Fibroblast of skin of scalp (primary cell): ENCODE results near the gene BICRA.
"Not testable (repeated sequence)": the region's sequence is repeated elsewhere in the genome, so short reads cannot be mapped to it uniquely, and the experiment has no call there.

Experiments
- DNase-seq: peaks from one replicate; pipeline ENCODE4 v3.0.0-alpha.2; 2013

BICRA gene

DNA sequence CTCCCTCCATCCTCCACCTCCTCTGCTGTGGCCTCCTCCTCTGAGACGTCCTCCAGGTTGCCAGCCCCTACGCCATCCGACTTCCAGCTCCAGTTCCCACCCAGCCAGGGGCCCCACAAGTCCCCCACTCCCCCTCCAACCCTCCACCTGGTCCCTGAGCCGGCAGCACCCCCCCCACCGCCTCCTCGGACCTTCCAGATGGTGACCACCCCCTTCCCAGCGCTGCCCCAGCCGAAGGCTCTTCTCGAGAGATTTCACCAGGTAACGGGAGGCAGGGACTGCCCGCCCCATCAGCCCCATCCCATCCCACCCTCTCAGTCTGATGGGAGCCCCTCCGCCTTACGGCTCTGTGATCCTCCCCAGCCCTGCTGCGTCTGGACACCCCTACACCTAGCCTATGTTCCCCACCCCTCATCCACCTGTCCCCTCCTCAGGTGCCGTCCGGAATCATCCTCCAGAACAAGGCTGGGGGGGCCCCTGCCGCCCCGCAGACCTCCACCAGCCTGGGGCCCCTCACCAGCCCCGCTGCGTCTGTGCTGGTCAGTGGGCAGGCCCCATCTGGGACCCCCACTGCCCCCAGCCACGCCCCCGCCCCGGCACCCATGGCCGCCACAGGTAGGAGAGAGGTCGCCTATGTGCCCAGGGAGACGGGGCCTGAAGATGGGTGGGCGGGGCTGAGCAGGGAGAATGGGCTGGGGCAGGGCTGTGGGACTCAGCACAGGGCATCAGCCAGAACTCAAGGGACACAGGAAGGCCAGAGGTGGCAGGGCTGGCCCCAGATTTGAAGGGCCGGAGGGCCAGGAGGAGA is 85.7 kb downstream of the BICRA start:
- DNase-seq = no peak

DNA sequence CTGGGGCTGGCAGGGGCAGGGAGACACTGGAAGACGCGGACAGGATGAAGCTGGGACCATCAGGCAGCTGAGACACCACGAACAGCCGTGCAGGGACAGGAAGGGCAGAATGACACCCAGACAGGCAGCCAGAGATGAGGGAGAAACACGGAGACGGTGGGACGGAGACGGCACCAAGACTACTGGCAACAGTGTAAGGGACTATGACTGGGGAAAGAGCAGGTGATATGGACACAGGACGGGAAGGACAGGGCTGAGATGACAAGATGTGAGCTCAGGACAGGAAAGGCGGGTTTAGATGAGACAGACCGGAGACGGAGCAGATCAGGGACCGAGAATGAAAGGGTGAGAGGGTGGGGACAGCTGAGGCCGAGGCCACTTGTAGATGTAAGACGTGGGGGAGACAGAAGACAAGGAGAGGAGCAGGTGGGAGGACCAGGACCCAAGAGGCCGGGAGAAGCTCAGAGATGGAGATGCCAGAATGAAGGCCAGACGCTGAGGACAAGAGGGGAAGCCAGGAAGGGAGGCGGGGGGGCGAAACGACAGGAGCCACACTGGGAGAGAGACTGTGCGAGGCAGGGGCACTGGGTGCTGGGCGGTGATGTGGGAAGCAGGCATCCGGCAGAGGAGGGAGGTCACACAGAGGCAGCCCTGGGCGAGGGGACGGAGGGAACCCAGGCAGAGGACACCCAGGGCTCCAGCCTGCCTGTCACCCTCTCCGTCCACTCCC is 86.8 kb downstream of the BICRA start:
- DNase-seq = no peak

DNA sequence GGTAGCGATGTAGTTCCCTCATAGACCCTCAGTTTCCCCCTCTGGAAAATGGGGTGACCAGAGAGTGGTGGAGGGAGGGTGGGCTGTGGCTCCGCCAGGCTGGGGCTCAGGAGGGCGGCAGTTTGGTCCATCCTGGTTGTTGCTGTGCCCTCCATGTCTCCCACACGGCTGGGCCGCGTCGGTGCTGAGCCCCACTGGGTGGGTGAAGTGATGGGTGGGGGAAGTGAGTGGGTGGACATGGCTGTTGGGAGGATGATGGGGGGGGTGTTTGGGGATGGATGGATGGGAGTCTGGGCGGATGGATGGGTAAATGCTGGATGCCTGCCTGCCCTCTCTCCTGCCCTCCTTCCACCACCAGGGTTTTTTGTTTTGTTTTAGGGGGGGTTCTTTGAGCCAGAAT is 87.7 kb downstream of the BICRA start:
- no peak for DNase-seq

DNA sequence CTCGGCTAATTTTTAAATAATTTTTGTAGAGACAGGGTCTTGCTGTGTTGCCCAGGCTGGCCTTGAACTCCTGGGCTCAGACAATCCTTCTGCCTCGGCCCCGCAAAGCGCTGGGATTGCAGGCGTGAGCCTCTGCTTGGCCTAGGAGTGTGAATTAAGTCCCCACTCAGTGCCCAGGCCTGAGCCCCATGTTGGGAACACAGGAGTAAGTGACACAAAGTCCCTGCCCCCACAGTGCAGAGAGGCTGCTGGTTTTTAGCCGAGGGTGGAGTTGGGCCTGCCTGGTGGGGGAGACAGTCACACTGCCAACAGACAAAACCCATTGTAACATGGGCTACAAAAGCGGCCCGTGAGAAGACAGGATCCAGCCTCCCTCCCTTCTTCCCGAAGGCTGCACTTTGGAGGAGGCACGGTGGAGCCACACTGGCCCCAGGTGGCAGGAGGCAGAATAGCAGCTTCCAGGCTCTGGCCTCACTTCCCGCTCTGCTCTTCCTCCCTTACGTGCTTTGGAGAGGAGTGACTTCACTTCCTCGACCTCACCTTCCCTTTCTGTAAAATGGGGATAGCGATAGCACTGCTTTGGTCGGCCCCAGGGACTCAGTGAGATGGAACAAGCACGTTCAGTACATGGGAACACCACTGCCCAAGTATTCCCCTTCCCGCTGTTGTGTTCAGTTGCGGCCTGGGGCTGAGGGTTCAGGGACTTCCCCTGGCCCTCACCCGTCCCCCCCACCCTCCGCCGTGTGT is 89.1 kb downstream of the BICRA start:
- DNase-seq = peak; percentile 89

DNA sequence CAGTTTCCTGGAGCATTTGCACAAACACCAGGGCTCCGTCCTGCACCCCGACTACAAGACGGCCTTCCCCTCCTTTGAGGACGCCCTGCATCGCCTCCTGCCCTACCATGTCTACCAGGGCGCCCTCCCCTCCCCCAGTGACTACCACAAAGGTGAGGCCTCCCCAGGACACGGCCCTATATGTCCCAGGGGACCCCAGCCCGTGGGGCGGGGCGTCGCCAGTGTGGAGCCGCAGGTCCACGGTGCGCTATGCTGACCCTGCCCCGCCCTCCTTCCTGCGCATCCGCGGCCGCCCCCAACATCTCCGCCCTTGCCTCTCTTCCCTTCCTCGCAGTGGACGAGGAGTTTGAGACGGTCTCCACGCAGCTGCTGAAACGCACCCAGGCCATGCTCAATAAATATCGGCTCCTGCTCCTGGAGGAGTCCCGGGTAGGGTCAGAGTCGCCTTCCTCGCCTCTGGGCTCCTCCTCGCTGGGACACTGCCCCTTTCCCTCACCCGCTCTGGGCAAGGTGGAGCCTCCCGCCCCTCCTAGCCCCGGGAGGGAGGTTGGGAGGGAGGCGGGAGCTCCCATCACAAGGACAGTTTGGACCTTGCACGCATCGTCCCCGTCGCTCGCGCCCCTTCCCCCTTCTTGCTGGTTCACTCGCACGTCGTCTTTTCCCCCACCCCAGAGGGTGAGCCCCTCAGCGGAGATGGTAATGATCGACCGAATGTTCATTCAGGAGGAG is 89.9 kb downstream of the BICRA start:
- no peak for DNase-seq

DNA sequence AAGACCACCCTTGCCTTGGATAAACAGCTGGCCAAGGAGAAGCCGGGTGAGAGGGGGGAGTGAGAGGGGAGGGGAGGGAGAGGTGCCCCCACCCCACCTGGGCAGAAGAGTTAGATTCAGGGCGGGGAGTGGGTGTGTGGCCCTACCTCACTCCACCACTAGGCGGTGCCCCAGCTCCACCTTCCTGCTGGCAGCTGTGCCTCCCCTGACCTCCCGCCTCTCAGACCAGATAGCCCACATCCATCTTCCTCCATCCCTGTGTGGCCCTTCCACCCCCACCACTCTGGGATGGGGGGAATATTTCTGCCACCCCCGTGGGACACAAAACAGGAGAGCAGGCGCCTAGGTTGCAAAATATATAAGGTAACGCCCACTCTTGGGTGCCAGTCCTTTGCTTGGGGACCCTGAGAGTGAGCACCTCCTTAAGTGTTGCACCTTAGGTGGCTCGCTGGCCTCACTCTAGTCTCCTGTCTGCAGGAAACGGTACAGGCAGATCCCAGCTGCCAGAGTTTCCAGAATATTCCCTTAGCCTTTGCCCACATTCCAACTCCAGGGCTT is 90.5 kb downstream of the BICRA start:
- peak; percentile 38 for DNase-seq

DNA sequence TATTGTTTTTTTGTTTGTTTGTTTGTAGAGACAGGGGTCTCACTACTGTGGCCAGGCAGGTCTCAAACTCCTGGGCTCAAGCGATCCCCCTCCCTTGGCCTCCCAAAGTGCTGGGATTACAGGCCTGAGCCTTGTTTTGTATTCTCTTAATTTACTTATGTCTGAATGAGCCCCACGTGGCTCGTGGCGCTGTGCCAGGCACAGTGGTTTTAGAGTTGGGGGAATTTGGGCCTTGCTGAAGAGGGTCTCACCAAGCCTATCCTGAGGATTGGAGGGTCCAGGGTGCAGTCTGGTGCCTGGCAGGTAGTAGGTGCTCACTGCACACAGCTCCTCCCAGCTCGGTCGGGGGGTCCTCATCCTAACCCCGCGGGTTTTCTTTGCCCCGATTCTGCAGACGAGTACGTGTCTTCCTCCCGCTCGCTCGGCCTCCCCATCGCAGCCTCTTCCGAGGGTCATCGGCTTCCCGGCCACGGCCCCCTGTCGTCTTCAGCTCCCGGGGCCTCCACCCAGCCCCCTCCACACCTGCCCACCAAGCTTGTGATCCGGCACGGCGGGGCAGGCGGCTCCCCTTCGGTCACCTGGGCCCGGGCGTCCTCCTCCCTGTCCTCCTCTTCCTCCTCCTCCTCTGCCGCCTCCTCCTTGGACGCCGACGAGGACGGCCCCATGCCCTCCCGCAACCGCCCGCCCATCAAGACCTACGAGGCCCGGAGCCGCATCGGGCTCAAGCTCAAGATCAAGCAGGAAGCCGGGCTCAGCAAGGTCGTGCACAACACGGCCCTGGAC is 92.2 kb downstream of the BICRA start:
- no peak for DNase-seq

DNA sequence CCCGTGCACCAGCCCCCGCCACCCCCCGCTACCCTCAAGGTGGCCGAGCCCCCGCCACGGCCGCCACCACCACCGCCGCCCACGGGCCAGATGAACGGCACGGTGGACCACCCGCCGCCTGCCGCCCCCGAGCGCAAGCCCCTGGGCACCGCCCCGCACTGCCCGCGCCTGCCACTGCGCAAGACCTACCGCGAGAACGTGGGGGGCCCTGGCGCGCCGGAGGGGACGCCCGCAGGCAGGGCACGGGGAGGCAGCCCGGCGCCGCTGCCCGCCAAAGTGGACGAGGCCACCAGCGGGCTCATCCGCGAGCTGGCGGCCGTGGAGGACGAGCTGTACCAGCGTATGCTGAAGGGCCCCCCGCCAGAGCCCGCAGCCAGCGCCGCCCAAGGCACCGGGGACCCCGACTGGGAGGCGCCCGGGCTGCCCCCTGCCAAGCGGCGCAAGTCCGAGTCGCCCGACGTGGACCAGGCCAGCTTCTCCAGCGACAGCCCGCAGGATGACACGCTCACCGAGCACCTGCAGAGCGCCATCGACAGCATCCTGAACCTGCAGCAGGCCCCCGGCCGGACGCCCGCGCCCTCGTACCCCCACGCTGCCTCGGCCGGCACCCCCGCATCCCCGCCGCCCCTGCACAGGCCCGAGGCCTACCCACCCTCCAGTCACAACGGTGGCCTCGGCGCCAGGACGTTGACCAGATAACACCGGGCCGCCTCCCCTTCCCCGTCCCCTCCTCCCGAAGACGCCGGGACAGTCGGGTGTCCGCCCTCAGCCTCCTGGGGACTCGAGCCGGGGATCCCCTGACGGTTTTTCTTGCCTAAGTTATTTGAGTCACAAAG is 93.0 kb downstream of the BICRA start:
- no peak for DNase-seq

DNA sequence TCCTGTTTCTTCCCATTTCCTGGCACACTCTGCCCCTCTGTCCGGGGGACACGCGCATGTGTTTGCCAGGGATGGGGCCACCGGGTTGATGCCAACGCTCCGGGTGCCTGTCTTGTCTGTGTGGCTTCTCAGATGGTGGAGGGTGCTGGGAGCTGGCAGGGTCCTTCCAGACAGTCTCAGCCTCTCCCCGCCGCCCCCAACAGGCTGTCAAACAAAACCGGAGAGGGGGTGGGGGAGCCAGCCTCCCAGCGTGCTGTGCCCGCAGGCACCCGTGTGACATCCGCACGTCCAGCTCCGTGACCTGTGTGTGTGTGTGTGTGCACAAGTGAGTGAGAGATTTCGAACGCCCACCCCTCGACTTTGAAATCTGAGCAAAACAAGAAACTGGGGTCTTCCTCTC is 93.7 kb downstream of the BICRA start:
- no peak for DNase-seq

DNA sequence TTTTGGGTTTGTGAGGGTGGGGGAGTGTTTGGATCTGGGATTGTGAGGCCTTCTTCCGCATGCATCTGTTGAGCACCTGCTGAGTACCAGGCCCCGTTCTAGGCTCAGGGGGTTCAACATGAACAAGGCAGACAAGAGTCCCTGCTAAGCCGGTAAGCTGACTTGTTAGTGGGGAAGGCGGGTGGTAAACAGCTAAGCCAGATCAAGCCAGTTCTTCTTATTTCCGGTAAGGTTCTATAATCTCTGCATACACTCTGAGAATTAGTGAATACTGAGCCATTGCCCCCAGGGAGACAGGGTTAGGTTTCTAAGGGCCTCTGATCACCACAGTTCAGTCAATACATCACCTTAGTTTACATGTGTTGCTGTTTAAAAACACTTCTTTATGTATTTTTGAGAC is 94.4 kb downstream of the BICRA start:
- DNase-seq = no peak

DNA sequence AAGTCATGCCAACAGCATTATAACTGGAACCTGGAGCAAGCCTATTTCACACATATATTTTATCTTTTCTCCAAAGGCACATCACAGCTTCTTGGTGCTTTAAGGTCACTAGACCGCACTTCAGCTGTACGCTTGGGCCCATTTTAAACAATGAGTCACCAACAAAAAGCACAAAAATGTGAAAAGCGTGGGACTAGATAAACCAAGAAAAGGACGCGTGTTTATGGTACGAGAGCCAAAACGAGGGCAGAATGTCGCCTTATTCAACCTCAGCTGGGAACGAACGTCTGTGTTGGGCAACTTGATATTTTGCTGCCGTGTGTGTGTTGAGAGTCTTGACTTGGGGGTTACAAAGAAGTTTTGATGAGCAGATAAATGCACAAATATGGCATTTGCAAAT is 95.1 kb downstream of the BICRA start:
- no peak for DNase-seq

DNA sequence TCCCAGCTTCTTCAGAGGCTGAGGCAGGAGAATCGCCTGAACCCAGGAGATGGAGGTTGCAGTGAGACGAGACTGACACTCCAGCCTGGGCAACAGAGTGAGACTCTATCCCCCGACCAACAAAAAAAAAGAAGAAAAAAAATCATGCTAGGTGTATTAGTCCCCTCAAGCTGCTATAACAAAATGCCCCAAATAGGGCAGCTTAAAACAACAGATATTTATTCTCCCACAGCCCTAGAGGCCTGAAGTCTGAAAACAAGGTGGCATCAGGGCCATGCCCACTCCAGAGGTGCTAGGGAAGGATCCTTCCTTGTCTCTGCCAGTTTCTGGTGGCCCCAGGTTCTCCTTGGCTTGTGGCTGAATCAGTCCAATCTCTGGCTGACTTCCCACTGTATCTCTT is 95.7 kb downstream of the BICRA start:
- DNase-seq = no peak

DNA sequence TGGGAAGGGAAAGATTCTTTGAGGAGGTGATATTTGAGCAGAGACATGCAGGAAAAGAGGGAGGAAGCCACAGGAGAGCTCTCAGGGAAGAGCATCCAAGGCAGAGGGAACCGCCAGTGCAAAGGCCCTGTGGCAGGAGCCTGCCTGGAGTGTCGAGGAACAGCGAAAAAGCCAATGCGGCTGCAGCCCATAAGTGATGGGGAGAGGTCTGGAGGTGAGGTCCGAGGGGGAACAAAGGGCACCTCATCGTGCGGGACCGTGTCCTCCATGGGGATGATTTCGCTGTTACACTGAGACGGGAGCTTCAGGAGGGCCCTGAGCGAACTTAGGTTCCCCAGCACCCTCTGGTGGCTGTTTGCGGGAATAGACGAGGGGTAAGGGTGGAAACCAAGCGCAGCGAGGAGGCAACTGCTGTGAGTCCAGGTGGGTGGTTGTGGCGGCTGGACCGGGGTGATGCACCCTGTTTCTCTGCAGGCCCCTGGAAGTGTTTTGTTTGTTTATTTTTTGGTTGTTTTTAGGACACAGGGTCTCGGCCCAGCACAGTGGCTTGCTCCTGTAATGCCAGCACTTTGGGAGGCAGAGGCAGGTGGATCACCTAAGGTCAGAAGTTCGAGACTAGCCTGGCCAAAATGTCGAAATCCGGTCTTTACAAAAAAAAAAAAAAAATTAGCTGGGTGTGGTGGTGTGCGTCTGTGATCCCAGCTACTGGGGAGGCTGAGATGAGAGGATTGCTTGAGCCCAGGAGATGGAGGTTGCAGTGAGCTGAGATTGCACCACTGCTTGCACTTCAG is 98.4 kb downstream of the BICRA start:
- peak; percentile 75 for DNase-seq

DNA sequence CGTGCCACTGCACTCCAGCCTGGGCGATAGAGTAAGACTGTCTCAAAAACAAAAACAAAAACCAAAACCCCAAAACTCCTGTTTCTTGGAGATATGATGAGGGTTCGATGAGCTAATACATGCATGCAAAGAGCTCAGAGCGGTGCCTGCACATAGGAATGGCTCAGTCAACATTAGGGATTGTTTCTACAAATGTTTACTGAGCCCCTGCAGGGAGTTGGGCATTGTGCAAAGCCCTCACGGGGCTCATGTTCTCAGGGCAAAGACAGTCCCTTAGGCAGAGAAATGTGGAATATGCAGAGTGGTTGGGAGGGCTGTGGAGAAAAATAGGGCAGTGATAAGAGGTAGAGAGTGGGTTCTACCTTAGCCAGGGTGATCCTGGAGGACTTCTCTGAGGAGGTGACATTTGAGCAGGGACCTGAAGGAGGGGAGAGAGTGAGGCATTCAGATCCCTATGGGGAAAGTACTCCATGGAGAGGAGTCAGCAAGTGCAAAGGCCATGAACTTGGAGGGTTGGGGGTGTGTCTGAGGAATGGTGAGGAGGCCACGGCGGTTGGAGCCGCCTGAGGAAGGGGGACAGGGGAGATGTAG is 102.8 kb downstream of the BICRA start:
- DNase-seq = no peak

DNA sequence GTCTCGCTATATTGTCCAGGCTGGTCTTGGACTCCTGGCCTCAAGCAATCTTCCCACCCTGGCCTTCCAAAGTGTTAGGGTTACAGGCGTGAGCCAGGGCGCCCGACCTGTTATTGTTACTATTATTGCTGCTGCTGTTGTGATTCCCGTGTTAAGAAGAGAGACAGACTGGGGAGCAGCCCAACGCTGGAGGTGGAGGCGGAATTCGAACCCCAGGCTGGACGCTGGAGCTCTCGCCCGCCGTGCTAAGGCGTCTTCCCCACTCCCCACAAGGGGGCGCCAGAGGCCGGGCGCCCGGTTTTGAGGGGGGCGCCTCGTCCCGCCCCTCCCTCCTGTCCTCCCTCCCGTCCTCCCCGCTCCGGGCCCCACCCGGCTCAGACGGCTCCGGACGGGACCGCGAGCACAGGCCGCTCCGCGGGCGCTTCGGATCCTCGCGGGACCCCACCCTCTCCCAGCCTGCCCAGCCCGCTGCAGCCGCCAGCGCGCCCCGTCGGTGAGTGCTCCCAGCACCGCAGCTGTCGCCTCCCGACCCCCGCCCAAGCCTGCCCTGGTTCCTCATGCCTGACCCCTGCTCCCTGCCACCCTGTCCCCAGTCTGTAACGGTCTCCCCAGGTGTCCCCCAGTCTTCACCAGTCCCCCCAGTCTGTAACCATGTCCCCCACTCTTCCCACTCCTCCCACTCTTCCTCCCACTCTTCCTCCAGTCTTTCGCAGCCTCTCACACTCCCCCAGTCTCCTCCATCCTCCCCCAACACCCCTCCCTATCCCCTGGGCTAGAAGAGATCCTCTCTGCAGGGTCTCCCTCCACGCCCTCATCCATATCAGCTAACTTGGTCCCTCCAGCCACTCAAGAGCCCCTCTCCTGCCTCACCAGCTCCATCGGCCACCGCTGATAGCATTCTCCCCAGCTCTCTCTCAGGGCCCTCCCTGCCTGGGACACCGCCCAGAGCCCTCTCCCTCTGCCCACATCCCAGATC is 104.4 kb downstream of the BICRA start, which contains the start of gene EHD2:
EHD2 (plus strand) TSS at position 377 of the 976 bp plus-strand sequence. CDS start 3,191 bp downstream, outside the sequence.
- DNase-seq = peak; percentile 86

DNA sequence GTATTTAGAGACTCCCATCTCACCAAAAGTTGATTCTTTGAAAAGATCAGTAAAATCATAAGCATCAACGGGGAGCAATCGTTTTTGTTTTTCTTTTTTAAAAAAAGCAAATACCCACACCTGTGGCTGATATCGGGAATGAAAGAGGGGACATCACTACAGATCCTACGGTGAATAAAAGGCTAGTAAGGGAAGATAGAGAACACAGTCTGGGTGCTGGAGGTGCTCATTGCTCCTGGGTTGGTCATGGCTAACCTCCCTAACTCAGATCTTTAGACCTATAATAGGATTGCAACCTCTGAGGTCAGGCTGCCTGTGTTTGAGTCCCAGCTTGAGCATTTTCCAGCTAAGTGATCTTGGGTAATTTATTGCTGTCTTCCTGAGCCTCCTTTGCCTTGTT is 105.4 kb downstream of the BICRA start:
- no peak for DNase-seq

DNA sequence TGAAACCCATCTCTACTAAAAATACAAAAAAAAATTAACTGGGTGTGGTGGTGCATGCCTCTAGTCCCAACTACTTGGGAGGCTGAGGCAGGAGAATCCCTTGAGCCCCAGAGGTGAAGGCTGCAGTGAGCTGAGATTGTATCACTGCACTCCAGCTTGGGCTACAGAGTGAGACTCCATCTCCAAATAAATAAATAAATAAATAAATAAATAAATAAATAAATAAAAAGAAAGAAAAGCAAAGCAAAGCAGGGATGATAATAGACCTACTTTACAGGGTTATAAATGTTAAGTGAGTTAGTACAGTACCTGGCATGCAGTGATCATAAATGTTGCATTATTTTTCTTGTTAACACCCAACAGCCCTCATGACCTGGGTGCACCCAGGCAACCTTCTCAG is 105.9 kb downstream of the BICRA start:
- not testable (repeated sequence) for DNase-seq
